CD8-positive, alpha-beta memory T cell (primary cell): ENCODE results near the gene PRDM16. TPM values are rescaled to one million over a fixed set of nuclear protein-coding genes. Genes with fewer than 3 reads are reported as not detected.
"Not testable (repeated sequence)": the region's sequence is repeated elsewhere in the genome, so short reads cannot be mapped to it uniquely, and the experiment has no call there.

Experiments
- CTCF ChIA-PET: fragments of 350-600 bp; sonication (Branson Sonifier 250); formaldehyde crosslinking; loops from one replicate; lab custom pipeline; 2021; ENCODE audit warnings: antibody characterized with exemption; lab: Charles Lee
- POLR2A ChIA-PET: fragments of 350-600 bp; sonication (Branson Sonifier 250); formaldehyde crosslinking; loops from one replicate; lab custom pipeline; 2021; ENCODE audit warnings: antibody characterized with exemption; lab: Charles Lee
- DNase-seq, 5 donors: peaks; one replicate each; pipeline versions ENCODE4 v3.0.0 to v3.0.0-alpha.2; 2020 to 2022; ENCODE audit warnings: mixed read lengths in 1 of 5
- H3K27ac ChIP-seq: one replicate; pipeline ENCODE4 v1.7.0; 2013; ENCODE audit warnings: low read depth, mild to moderate bottlenecking, low read length, moderate library complexity
- H3K27me3 ChIP-seq: 2 replicates; pipeline ENCODE4 v1.7.0; 2013; ENCODE audit warnings: low read length, mild to moderate bottlenecking; ENCODE audit not compliant: insufficient read depth, poor library complexity, severe bottlenecking
- H3K36me3 ChIP-seq: 2 replicates; pipeline ENCODE4 v1.7.0; 2013; ENCODE audit warnings: mild to moderate bottlenecking, low read length, moderate library complexity; ENCODE audit not compliant: insufficient read depth
- H3K4me1 ChIP-seq: 2 replicates; pipeline ENCODE4 v1.7.0; 2013; ENCODE audit warnings: mild to moderate bottlenecking, low read length, moderate library complexity; ENCODE audit not compliant: insufficient read depth
- H3K4me3 ChIP-seq: 2 replicates; pipeline ENCODE4 v1.7.0; 2013; ENCODE audit warnings: mild to moderate bottlenecking, low read length
- H3K9me3 ChIP-seq: 2 replicates; pipeline ENCODE4 v1.7.0; 2013; ENCODE audit warnings: mild to moderate bottlenecking, low read length
- H3K27ac Mint-ChIP-seq, 8 donors: one replicate each; pipeline ENCODE4 v1.8.0; 2020 to 2021; ENCODE audit warnings: mixed read lengths in 8 of 8, mild to moderate bottlenecking in 6 of 8, inconsistent platforms in 3 of 8, moderate library complexity in 3 of 8
- H3K27me3 Mint-ChIP-seq, 2 donors: one replicate each; pipeline ENCODE4 v1.8.0; 2020 to 2021; ENCODE audit warnings: mixed read lengths in 2 of 2, mild to moderate bottlenecking in 1 of 2, moderate library complexity in 1 of 2
- H3K36me3 Mint-ChIP-seq, 3 donors: one replicate each; pipeline ENCODE4 v1.8.0; 2020 to 2021; ENCODE audit warnings: mixed read lengths in 3 of 3, inconsistent platforms in 1 of 3, mild to moderate bottlenecking in 1 of 3
- H3K4me1 Mint-ChIP-seq, 3 donors: one replicate each; pipeline ENCODE4 v1.8.0; 2020 to 2021; ENCODE audit warnings: mixed read lengths in 3 of 3, inconsistent platforms in 1 of 3, mild to moderate bottlenecking in 1 of 3
- H3K4me3 Mint-ChIP-seq, 7 donors: one replicate each; pipeline ENCODE4 v1.8.0; 2020 to 2021; ENCODE audit warnings: mixed read lengths in 7 of 7, mild to moderate bottlenecking in 6 of 7, moderate library complexity in 4 of 7, inconsistent platforms in 2 of 7
- H3K9me3 Mint-ChIP-seq, 5 donors: one replicate each; pipeline ENCODE4 v1.8.0; 2020 to 2022; ENCODE audit warnings: mixed read lengths in 5 of 5, mild to moderate bottlenecking in 3 of 5, moderate library complexity in 2 of 5, inconsistent platforms in 1 of 5
- polyA plus RNA-seq: library from polyadenylated mRNA; unstranded; fragments of 300-500 nt; fragmentation: Illumina TruSeq; gene quantifications from one replicate; pipeline ENCODE4 v1.2.3, GENCODE V29; 2021
- total RNA-seq, 2 experiments: library from RNA; stranded (reverse); gene quantifications; one replicate each; pipeline ENCODE4 v1.2.3, GENCODE V29; 2021

PRDM16 gene
- total and polyA plus RNA-seq, 3 experiments from 2014 or later: not detected

DNA sequence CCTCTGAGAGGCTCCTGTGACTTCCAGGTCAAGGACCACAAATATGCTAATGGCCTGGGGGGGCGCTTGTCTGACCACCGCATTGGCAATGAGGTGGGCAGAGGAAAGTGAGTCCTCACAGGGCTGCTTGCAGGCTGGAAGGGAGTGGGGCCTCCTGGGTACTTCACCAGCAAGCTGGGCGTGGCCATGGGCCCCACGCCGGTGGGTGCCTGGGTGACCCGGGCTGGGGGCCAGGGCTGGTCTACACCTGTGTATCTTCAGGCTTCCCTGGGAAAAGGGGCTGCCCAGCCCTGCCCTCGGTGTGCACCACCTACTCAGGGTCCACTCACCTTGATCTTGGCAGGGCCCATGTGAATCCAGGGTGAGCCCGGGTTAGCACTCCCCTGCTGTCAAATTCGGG, 167.4 kb downstream of the PRDM16 start:
- Mint-ChIP-seq H3K4me1 (no peaks in the 10 kb centered on the region), H3K27me3 (peaks cover 0 to 1% of the 10 kb centered on the region in 2 donors), H3K36me3 (no peaks in the 10 kb centered on the region), H3K27ac (no peak overlapping the region), H3K9me3 (no peaks in the 10 kb centered on the region), H3K4me3 (no peak overlapping the region)
- H3K4me3 ChIP-seq: no peak overlapping the region
- H3K27ac ChIP-seq: no peak overlapping the region
- H3K36me3 ChIP-seq: no peaks in the 10 kb centered on the region
- H3K27me3 ChIP-seq: no peaks in the 10 kb centered on the region
- ChIA-PET POLR2A (no interaction called here), CTCF (no interaction called here)
- DNase-seq: no peak
- no peaks in the 10 kb centered on the region for H3K4me1 ChIP-seq
- no peaks in the 10 kb centered on the region for H3K9me3 ChIP-seq

GRCh38 chr1:3236955-3237354, 168.0 kb downstream of the PRDM16 start:
- CTCF ChIA-PET: no interaction called here
- POLR2A ChIA-PET: no interaction called here
- Mint-ChIP-seq H3K4me1 (no peaks in the 10 kb centered on the region), H3K27ac (no peak overlapping the region), H3K36me3 (no peaks in the 10 kb centered on the region), H3K27me3 (peaks cover 0 to 1% of the 10 kb centered on the region in 2 donors), H3K9me3 (no peaks in the 10 kb centered on the region), H3K4me3 (no peak overlapping the region)
- Histone ChIP-seq H3K27me3 (no peaks in the 10 kb centered on the region), H3K36me3 (no peaks in the 10 kb centered on the region), H3K4me1 (no peaks in the 10 kb centered on the region), H3K9me3 (no peaks in the 10 kb centered on the region), H3K27ac (no peak overlapping the region), H3K4me3 (no peak overlapping the region)
- no peak for DNase-seq

GRCh38 chr1:3237570-3237969, 168.6 kb downstream of the PRDM16 start:
- Mint-ChIP-seq H3K27me3 (peaks cover 0 to 1% of the 10 kb centered on the region in 2 donors), H3K9me3 (no peaks in the 10 kb centered on the region), H3K4me1 (no peaks in the 10 kb centered on the region), H3K36me3 (no peaks in the 10 kb centered on the region), H3K4me3 (no peak overlapping the region), H3K27ac (no peak overlapping the region)
- no peaks in the 10 kb centered on the region for H3K27me3 ChIP-seq
- H3K36me3 ChIP-seq: no peaks in the 10 kb centered on the region
- H3K9me3 ChIP-seq: no peaks in the 10 kb centered on the region
- H3K4me3 ChIP-seq: no peak overlapping the region
- no peak overlapping the region for H3K27ac ChIP-seq
- CTCF ChIA-PET: no interaction called here
- no peaks in the 10 kb centered on the region for H3K4me1 ChIP-seq
- DNase-seq: no peak
- POLR2A ChIA-PET: no interaction called here

- Histone ChIP-seq H3K27ac (no peak overlapping the region), H3K4me1 (no peaks in the 10 kb centered on the region), H3K36me3 (no peaks in the 10 kb centered on the region), H3K9me3 (no peaks in the 10 kb centered on the region), H3K4me3 (no peak overlapping the region), H3K27me3 (no peaks in the 10 kb centered on the region)
- Mint-ChIP-seq H3K9me3 (no peaks in the 10 kb centered on the region), H3K4me3 (no peak overlapping the region), H3K4me1 (no peaks in the 10 kb centered on the region), H3K27me3 (peaks cover 0 to 1% of the 10 kb centered on the region in 2 donors), H3K27ac (no peak overlapping the region), H3K36me3 (no peaks in the 10 kb centered on the region)
- no peak for DNase-seq
- POLR2A ChIA-PET: no interaction called here
- CTCF ChIA-PET: no interaction called here
These were observed 169.1 kb downstream of the PRDM16 start for GRCh38 chr1:3237994-3238702.

GRCh38 chr1:3238703-3239278, 169.8 kb downstream of the PRDM16 start:
- H3K9me3 Mint-ChIP-seq: no peaks in the 10 kb centered on the region
- CTCF ChIA-PET: no interaction called here
- no peak for DNase-seq
- Histone ChIP-seq H3K9me3 (no peaks in the 10 kb centered on the region), H3K4me1 (no peaks in the 10 kb centered on the region), H3K4me3 (no peak overlapping the region), H3K27ac (no peak overlapping the region), H3K36me3 (no peaks in the 10 kb centered on the region), H3K27me3 (no peaks in the 10 kb centered on the region)
- H3K27ac Mint-ChIP-seq: no peak overlapping the region
- H3K27me3 Mint-ChIP-seq: peaks cover 0 to 1% of the 10 kb centered on the region in 2 donors
- no peaks in the 10 kb centered on the region for H3K36me3 Mint-ChIP-seq
- H3K4me1 Mint-ChIP-seq: no peaks in the 10 kb centered on the region
- POLR2A ChIA-PET: no interaction called here
- H3K4me3 Mint-ChIP-seq: no peak overlapping the region

- H3K4me1 Mint-ChIP-seq, H3K27me3 ChIP-seq, H3K27me3 Mint-ChIP-seq, H3K4me1 ChIP-seq, H3K27ac Mint-ChIP-seq, H3K27ac ChIP-seq, CTCF ChIA-PET, H3K9me3 Mint-ChIP-seq, H3K9me3 ChIP-seq, H3K36me3 Mint-ChIP-seq, H3K36me3 ChIP-seq, H3K4me3 Mint-ChIP-seq, H3K4me3 ChIP-seq, DNase-seq, POLR2A ChIA-PET: not testable (repeated sequence)
These were observed 171.0 kb downstream of the PRDM16 start for GRCh38 chr1:3239991-3240390.

- peaks cover 0 to 1% of the 10 kb centered on the region in 2 donors for H3K27me3 Mint-ChIP-seq
- CTCF ChIA-PET: no interaction called here
- DNase-seq: no peak
These were observed 171.7 kb downstream of the PRDM16 start for GRCh38 chr1:3240524-3241235.

GRCh38 chr1:3241236-3241550, 172.2 kb downstream of the PRDM16 start:
- peaks cover 0 to 1% of the 10 kb centered on the region in 2 donors for H3K27me3 Mint-ChIP-seq

More at GRCh38 chr1:3240524-3241235, 171.7 kb downstream of the PRDM16 start:
- no peak overlapping the region for H3K4me3 Mint-ChIP-seq
- H3K27ac Mint-ChIP-seq: no peak overlapping the region
- Histone ChIP-seq H3K9me3 (no peaks in the 10 kb centered on the region), H3K36me3 (no peaks in the 10 kb centered on the region), H3K27me3 (no peaks in the 10 kb centered on the region), H3K4me3 (no peak overlapping the region), H3K27ac (no peak overlapping the region), H3K4me1 (no peaks in the 10 kb centered on the region)
- H3K36me3 Mint-ChIP-seq: no peaks in the 10 kb centered on the region
- H3K4me1 Mint-ChIP-seq: no peaks in the 10 kb centered on the region
- POLR2A ChIA-PET: no interaction called here
- H3K9me3 Mint-ChIP-seq: no peaks in the 10 kb centered on the region

More at GRCh38 chr1:3241236-3241550, 172.2 kb downstream of the PRDM16 start:
- no peak overlapping the region for H3K4me3 ChIP-seq
- no peak overlapping the region for H3K27ac ChIP-seq
- H3K4me1 ChIP-seq: no peaks in the 10 kb centered on the region
- no peak overlapping the region for H3K4me3 Mint-ChIP-seq
- H3K36me3 Mint-ChIP-seq: no peaks in the 10 kb centered on the region
- no peaks in the 10 kb centered on the region for H3K36me3 ChIP-seq
- no peaks in the 10 kb centered on the region for H3K4me1 Mint-ChIP-seq
- H3K9me3 ChIP-seq: no peaks in the 10 kb centered on the region
- ChIA-PET POLR2A (no interaction called here), CTCF (no interaction called here)
- DNase-seq: no peak
- no peak overlapping the region for H3K27ac Mint-ChIP-seq
- H3K9me3 Mint-ChIP-seq: no peaks in the 10 kb centered on the region
- no peaks in the 10 kb centered on the region for H3K27me3 ChIP-seq
